ENCODE measurements around the gene IGF1.

- no peak for TF ChIP-seq CTCF (IDR thresholded peaks at IDR 0.05)
- TF ChIP-seq EP300 (IDR thresholded peaks at IDR 0.05), result no peak
- TF ChIP-seq POLR2AphosphoS5 (IDR thresholded peaks at IDR 0.05), result no peak
Observed at GRCh38 chr12:102508052-102508451, 27.7 kb upstream of the IGF1 start.
